ENCODE measurements around the gene PTPRO. TPM values are rescaled to one million over a fixed set of nuclear protein-coding genes. Genes with fewer than 3 reads are reported as not detected.

PTPRO gene
- total RNA-seq, 1 experiment from 2014 or later = 0.52 TPM

DNA sequence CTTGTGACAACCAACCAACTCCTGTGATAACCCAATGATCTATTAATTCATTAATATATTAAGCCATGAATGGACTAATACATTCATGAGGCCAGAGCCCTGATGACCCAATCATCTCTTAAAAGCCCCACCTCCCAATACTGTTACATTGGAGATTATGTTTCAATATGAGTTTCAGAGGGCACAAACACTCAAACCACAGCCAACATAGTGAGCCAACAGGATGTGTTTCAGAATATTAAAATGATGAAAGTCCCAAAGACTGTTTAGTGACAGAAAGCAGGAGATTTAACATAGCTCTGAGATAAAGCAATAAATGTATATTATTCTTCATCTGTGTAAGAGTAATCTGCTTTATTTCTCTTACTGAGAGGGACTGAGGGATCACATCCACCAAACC lies 71.7 kb downstream of the PTPRO start:
- peaks cover 5 to 6% of the 10 kb centered on the region in 2 experiments for H3K4me1 Mint-ChIP-seq
- Histone ChIP-seq H3K56ac (ENCODE audit: insufficient read length, low read depth, low read length) (no peak overlapping the region), H3K4me2 (ENCODE audit: insufficient read depth, insufficient read length, low read length) (no peak overlapping the region), H3K27me3 (ENCODE audit: insufficient read depth, low read length) (no peaks in the 10 kb centered on the region), H3K4me1 (ENCODE audit: insufficient read depth, low read length) (peaks cover 2% of the 10 kb centered on the region; the same call in 1 of the 2 replicates), H3K4ac (ENCODE audit: low read depth, low read length) (no peak overlapping the region), H3K79me1 (ENCODE audit: insufficient read depth, low read depth, low read length, poor library complexity, severe bottlenecking) (no peaks in the 10 kb centered on the region), H3K23ac (ENCODE audit: insufficient read length, low read depth, low read length) (no peak overlapping the region), H2AFZ (ENCODE audit: low read length) (no peak overlapping the region), H3K27ac (ENCODE audit: insufficient read length, low read depth, low read length) (no peak overlapping the region), H4K20me1 (ENCODE audit: control insufficient read depth, insufficient read depth, insufficient read length) (no peaks in the 10 kb centered on the region), H2BK12ac (ENCODE audit: insufficient read length, low read depth, low read length) (no peak overlapping the region), H2BK20ac (ENCODE audit: low read depth, low read length, poor library complexity, severe bottlenecking) (no peak overlapping the region), H2AK5ac (ENCODE audit: insufficient read length, low read length) (no peak overlapping the region), H2BK120ac (ENCODE audit: low read depth, low read length, poor library complexity, severe bottlenecking) (no peak overlapping the region), H3K79me2 (ENCODE audit: insufficient read depth, low read length) (no peaks in the 10 kb centered on the region), H3T11ph (ENCODE audit: low read length) (no peak overlapping the region), H2BK5ac (ENCODE audit: insufficient read length, low read length) (no peak overlapping the region), H4K8ac (replicated peaks; ENCODE audit: insufficient read length, low read depth, low read length) (no peak overlapping the region), H3K14ac (ENCODE audit: insufficient read depth, low read length) (no peak overlapping the region), H3K23me2 (ENCODE audit: insufficient read length, low read depth, low read length, poor library complexity, severe bottlenecking) (no peaks in the 10 kb centered on the region), H2BK15ac (ENCODE audit: low read depth, low read length) (no peak overlapping the region), H3K9ac (ENCODE audit: extremely low read depth, insufficient read length, low read length) (no peak overlapping the region), H3K9me3 (ENCODE audit: control insufficient read depth, low read depth, low read length) (no peaks in the 10 kb centered on the region), H4K5ac (ENCODE audit: insufficient read length, low read depth, low read length) (no peak overlapping the region), H3K18ac (ENCODE audit: insufficient read length, low read depth, low read length) (no peak overlapping the region), H4K91ac (ENCODE audit: insufficient read length, low read depth, low read length) (no peak overlapping the region)
- no peak for DNase-seq
- H3K27me3 Mint-ChIP-seq (ENCODE audit: low read depth) = no peaks in the 10 kb centered on the region
- H3K4me3 Mint-ChIP-seq = no peak overlapping the region
- no peak for TF ChIP-seq CTCF (conservative IDR thresholded peaks at IDR 0.05)
- no peak overlapping the region for H3K27ac Mint-ChIP-seq
- no peaks in the 10 kb centered on the region for H3K9me3 Mint-ChIP-seq
- no peaks in the 10 kb centered on the region for H3K36me3 Mint-ChIP-seq (ENCODE audit: insufficient read depth in 1 of 3, low read depth in 3 of 3)

Data from H9 (cell line).